Activated B cell treated with CpG ODN at 0.5 μM for 24 hours (primary cell): Measurements from ENCODE around the gene AFDN. TPM values are rescaled to one million over a fixed set of nuclear protein-coding genes. Genes with fewer than 3 reads are reported as not detected.

Experiments used
- ATAC-seq: fragments of 200-7000 bp; cut with Tn5 transposase; one replicate; pipeline ENCODE4 v1.10.0; 2021; ENCODE audit warnings: low read depth, mild to moderate bottlenecking, moderate library complexity
- CTCF ChIA-PET: fragments of 350-600 bp; sonication (Branson Sonifier 250); formaldehyde crosslinking; loops from one replicate; lab custom pipeline; 2021; ENCODE audit warnings: antibody characterized with exemption; lab: Charles Lee
- POLR2A ChIA-PET: fragments of 350-600 bp; sonication (Branson Sonifier 250); formaldehyde crosslinking; loops from one replicate; lab custom pipeline; 2021; ENCODE audit warnings: antibody characterized with exemption; lab: Charles Lee
- DNase-seq: peaks from one replicate; pipeline ENCODE4 v3.0.0; 2022
- H3K27ac Mint-ChIP-seq: one replicate; pipeline ENCODE4 v1.8.0; 2020; ENCODE audit warnings: mixed read lengths
- H3K27me3 Mint-ChIP-seq: one replicate; pipeline ENCODE4 v1.8.0; 2021; ENCODE audit warnings: mixed read lengths
- H3K36me3 Mint-ChIP-seq: one replicate; pipeline ENCODE4 v1.8.0; 2021; ENCODE audit warnings: low read depth, mixed read lengths
- H3K4me1 Mint-ChIP-seq: one replicate; pipeline ENCODE4 v1.8.0; 2021; ENCODE audit warnings: mixed read lengths
- H3K4me3 Mint-ChIP-seq: one replicate; pipeline ENCODE4 v1.8.0; 2020; ENCODE audit warnings: mild to moderate bottlenecking, mixed read lengths
- H3K9me3 Mint-ChIP-seq: one replicate; pipeline ENCODE4 v1.8.0; 2020; ENCODE audit warnings: mixed read lengths
- intact Hi-C: fragments of 100-400 bp; cut with micrococcal nuclease; formaldehyde crosslinking; loops from one replicate; pipeline ENCODE4 v1.15.1; 2024
- total RNA-seq: library from RNA; stranded (reverse); gene quantifications from 2 replicates; pipeline ENCODE4 v1.2.3, GENCODE V29; 2022
- TF ChIP-seq, protein P1 (sequence below): fragments of 200-600 bp; IDR thresholded peaks from one replicate; pipeline ENCODE4 v1.8.0; 2022; ENCODE audit warnings: antibody characterized with exemption, mild to moderate bottlenecking

AFDN gene
- total RNA-seq, 1 donor from 2014 or later: 38.0 TPM

DNA sequence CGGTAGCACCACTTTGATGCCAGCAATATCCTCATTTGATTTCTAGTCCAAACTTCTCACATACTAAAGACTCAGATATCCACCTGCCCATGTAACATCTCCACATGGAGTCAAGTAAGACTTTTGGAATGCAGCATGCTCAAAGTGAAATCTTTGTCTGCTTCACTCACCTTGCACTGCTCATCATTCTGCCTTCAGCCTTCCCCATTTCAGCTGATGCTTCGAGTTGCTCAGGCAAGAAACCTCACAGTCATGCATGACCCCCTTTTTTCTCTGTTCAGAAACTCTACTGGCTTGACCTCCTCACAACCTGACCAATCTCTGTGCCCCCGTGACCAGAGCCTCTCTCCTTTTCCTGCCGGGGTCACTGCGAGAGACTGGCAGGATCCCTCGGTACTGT is 129.8 kb downstream of the AFDN start:
- ChIA-PET POLR2A (no interaction called here), CTCF (no interaction called here)
- no peak overlapping the region for H3K27ac Mint-ChIP-seq
- TF ChIP-seq, protein P1, sequence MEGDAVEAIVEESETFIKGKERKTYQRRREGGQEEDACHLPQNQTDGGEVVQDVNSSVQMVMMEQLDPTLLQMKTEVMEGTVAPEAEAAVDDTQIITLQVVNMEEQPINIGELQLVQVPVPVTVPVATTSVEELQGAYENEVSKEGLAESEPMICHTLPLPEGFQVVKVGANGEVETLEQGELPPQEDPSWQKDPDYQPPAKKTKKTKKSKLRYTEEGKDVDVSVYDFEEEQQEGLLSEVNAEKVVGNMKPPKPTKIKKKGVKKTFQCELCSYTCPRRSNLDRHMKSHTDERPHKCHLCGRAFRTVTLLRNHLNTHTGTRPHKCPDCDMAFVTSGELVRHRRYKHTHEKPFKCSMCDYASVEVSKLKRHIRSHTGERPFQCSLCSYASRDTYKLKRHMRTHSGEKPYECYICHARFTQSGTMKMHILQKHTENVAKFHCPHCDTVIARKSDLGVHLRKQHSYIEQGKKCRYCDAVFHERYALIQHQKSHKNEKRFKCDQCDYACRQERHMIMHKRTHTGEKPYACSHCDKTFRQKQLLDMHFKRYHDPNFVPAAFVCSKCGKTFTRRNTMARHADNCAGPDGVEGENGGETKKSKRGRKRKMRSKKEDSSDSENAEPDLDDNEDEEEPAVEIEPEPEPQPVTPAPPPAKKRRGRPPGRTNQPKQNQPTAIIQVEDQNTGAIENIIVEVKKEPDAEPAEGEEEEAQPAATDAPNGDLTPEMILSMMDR: no peak
- no peaks in the 10 kb centered on the region for H3K9me3 Mint-ChIP-seq
- ATAC-seq (no peak), DNase-seq (no peak)
- H3K4me1 Mint-ChIP-seq: no peaks in the 10 kb centered on the region
- no peaks in the 10 kb centered on the region for H3K27me3 Mint-ChIP-seq
- peaks cover 18% of the 10 kb centered on the region for H3K36me3 Mint-ChIP-seq
- intact Hi-C loops: no loop called here
- no peak overlapping the region for H3K4me3 Mint-ChIP-seq

DNA sequence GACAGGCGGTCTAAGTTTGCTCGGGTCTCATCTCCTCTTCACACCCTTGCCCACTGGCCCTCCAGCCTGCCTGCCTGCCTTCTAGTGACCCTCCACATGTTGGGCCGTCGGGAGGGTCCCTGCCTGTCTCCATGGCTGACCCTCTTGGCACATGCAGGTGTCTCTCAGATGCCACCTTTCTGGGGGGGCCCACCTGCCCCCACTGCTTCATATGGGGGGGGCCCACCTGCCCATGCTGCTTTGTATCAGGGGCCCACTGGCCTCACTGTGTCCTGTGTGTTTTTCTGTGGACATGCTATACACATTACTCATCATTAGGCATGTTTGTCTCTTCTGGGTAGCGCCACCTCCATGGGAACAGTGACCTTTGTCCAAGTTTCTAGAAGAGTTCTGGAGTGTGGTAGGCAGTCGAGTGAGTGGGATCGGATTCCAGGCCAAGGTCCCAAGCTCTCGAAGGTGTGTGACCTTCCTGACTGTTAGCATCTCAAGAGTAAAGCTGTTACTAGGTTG is 130.3 kb downstream of the AFDN start:
- ChIA-PET POLR2A (no interaction called here), CTCF (no interaction called here)
- peaks cover 14% of the 10 kb centered on the region for H3K36me3 Mint-ChIP-seq
- TF ChIP-seq, protein P1: no peak
- H3K9me3 Mint-ChIP-seq: no peaks in the 10 kb centered on the region
- no peaks in the 10 kb centered on the region for H3K4me1 Mint-ChIP-seq
- intact Hi-C loops: no loop called here
- no peak overlapping the region for H3K27ac Mint-ChIP-seq
- no peak overlapping the region for H3K4me3 Mint-ChIP-seq
- ATAC-seq (no peak), DNase-seq (no peak)
- H3K27me3 Mint-ChIP-seq: no peaks in the 10 kb centered on the region

DNA sequence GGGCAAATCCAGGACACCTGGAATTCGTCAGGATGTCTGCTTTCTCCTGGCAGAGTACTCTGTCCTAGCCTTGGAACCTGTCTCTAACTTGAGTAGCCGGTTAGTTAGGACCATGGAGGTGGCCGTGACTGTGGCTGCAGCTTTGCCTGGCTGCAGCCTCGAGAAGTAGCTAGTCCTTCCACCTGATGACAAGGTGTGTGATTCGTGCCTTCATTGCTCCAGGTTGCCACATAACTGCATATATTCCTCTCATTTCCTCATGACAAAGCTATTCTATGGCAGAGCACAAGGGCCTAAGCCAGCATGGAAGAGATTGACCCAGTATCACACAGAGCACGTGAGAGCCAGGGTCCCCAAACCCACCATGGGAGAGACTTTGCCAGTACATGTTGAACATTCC is 130.9 kb downstream of the AFDN start:
- DNase-seq (no peak), ATAC-seq (no peak)
- Mint-ChIP-seq H3K27ac (no peak overlapping the region), H3K27me3 (no peaks in the 10 kb centered on the region), H3K4me3 (no peak overlapping the region), H3K36me3 (peaks cover 12% of the 10 kb centered on the region), H3K9me3 (no peaks in the 10 kb centered on the region), H3K4me1 (no peaks in the 10 kb centered on the region)
- ChIA-PET CTCF (no interaction called here), POLR2A (no interaction called here)
- TF ChIP-seq, protein P1: no peak
- intact Hi-C loops: no loop called here

DNA sequence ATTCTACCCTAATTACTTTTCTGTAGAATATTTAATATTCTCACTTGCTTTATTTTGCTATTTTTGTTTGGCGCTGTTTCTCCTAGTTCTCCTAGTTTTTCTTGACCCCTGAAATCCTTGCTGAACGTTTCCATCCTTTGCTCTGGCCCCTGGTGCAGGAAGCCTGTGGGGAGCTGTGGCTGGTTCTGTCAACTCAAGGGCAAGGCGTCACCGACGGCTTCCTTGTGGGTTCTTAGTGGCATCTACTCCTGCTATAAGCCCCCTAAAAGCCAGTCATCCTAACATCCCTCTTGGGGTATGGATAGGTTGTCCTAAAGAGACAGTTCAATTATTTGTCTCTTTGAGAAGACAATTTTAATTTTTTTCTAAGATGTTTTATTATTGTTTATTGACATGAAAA is 133.9 kb downstream of the AFDN start:
- H3K9me3 Mint-ChIP-seq: no peaks in the 10 kb centered on the region
- DNase-seq (no peak), ATAC-seq (no peak)
- ChIA-PET POLR2A (no interaction called here), CTCF (no interaction called here)
- no peaks in the 10 kb centered on the region for H3K27me3 Mint-ChIP-seq
- intact Hi-C loops: no loop called here
- no peaks in the 10 kb centered on the region for H3K4me1 Mint-ChIP-seq
- TF ChIP-seq, protein P1: no peak
- no peak overlapping the region for H3K4me3 Mint-ChIP-seq
- no peak overlapping the region for H3K27ac Mint-ChIP-seq
- peaks cover 25% of the 10 kb centered on the region for H3K36me3 Mint-ChIP-seq

DNA sequence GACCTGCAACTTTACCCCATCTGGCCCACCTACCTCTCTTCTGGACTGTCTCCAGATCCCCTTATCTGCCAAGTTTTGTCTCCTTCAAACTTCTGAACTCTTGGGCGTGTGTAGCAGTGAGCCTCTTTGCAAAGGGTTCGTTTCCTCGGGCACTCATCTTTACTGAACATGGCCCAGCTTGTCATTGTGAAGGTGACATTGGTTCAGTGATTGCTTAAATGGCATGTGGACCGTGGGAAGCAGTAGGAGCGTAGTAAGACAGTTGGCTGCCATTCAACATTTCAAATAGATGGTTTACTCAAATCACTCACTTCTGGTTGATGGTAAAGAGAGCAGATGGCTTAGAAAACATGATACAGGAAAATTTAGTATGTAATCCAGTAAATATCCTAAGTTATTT is 136.0 kb downstream of the AFDN start:
- DNase-seq (no peak), ATAC-seq (no peak)
- CTCF ChIA-PET: no interaction called here
- POLR2A ChIA-PET: no interaction called here
- intact Hi-C loops: no loop called here
- Mint-ChIP-seq H3K9me3 (no peaks in the 10 kb centered on the region), H3K4me1 (no peaks in the 10 kb centered on the region), H3K36me3 (peaks cover 32% of the 10 kb centered on the region), H3K27ac (no peak overlapping the region), H3K4me3 (no peak overlapping the region), H3K27me3 (no peaks in the 10 kb centered on the region)
- TF ChIP-seq, protein P1: no peak
